Measurements from ENCODE around the gene IFRD2. TPM values are rescaled to one million over a fixed set of nuclear protein-coding genes. Genes with fewer than 3 reads are reported as not detected.

The IFRD2 gene
- total and polyA plus RNA-seq, 9 of the 15 experiments (the other 6 are each of a cell fraction or from before 2014, with no cell fraction given) = 30.5 to 115 (median 52.8) TPM

- TF ChIP-seq, protein P1, sequence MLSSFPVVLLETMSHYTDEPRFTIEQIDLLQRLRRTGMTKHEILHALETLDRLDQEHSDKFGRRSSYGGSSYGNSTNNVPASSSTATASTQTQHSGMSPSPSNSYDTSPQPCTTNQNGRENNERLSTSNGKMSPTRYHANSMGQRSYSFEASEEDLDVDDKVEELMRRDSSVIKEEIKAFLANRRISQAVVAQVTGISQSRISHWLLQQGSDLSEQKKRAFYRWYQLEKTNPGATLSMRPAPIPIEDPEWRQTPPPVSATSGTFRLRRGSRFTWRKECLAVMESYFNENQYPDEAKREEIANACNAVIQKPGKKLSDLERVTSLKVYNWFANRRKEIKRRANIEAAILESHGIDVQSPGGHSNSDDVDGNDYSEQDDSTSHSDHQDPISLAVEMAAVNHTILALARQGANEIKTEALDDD (IDR thresholded peaks at IDR 0.05) = no peak
- TF ChIP-seq ZNF224 (CRISPR knock-in tag; IDR thresholded peaks at IDR 0.05) (no peak), GTF2F1 (IDR thresholded peaks at IDR 0.05; ENCODE audit: low read depth, low read length) (no peak), ZNF354B (CRISPR knock-in tag; IDR thresholded peaks at IDR 0.05) (no peak), CHD7 (IDR thresholded peaks at IDR 0.05; ENCODE audit: low read depth, low read length) (no peak), BRF2 (IDR thresholded peaks at IDR 0.05; ENCODE audit: borderline replicate concordance, insufficient read depth, insufficient read length) (no peak), THRAP3 (IDR thresholded peaks at IDR 0.05; ENCODE audit: borderline replicate concordance) (no peak), SNIP1 (IDR thresholded peaks at IDR 0.05; ENCODE audit: low read depth) (no peak), ETV1 (tag; conservative IDR thresholded peaks at IDR 0.05; ENCODE audit: low read depth) (peak; percentile 62), RB1 (IDR thresholded peaks at IDR 0.05; ENCODE audit: low read depth) (no peak)
- TF ChIP-seq, protein P2, sequence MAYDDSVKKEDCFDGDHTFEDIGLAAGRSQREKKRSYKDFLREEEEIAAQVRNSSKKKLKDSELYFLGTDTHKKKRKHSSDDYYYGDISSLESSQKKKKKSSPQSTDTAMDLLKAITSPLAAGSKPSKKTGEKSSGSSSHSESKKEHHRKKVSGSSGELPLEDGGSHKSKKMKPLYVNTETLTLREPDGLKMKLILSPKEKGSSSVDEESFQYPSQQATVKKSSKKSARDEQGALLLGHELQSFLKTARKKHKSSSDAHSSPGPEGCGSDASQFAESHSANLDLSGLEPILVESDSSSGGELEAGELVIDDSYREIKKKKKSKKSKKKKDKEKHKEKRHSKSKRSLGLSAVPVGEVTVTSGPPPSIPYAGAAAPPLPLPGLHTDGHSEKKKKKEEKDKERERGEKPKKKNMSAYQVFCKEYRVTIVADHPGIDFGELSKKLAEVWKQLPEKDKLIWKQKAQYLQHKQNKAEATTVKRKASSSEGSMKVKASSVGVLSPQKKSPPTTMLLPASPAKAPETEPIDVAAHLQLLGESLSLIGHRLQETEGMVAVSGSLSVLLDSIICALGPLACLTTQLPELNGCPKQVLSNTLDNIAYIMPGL (CRISPR knock-in tag; IDR thresholded peaks at IDR 0.05) = no peak
These were observed 48.5 kb upstream of the IFRD2 start, which contains the start of gene RASSF1 (continued) for GRCh38 chr3:50340448-50341329.
